K562 (cell line): ENCODE measurements around the gene NDUFB10. TPM values are rescaled to one million over a fixed set of nuclear protein-coding genes. Genes with fewer than 3 reads are reported as not detected.

Experiments used
- ATAC-seq: fragments of 200-7000 bp; cut with Tn5 transposase; 3 replicates; pipeline ENCODE4 v1.9.1; 2020; ENCODE audit warnings: moderate library complexity
- BruUV-seq: library from RNA; stranded (reverse); fragments of 400-500 nt; replicated peaks from 2 replicates; lab custom pipeline; 2021; lab: Mats Ljungman, UMichigan
- CTCF ChIA-PET: fragments of 300-600 bp; formaldehyde crosslinking; extraction: SDS; loops from one replicate; lab custom pipeline; 2021; ENCODE audit warnings: low intra/inter-chr PET ratio; lab: Yijun Ruan, JAX
- POLR2A ChIA-PET: fragments of 300-600, 350-650 bp; sonication (Branson Sonifier 250); formaldehyde crosslinking; extraction: SDS; loops from one replicate; lab custom pipeline; 2021; ENCODE audit warnings: antibody characterized with exemption, inconsistent platforms; lab: Yijun Ruan, JAX
- DNase-seq, 4 experiments: peaks; one replicate each; pipeline versions ENCODE4 v3.0.0 to v3.0.0-alpha.2; 2011 to 2018; ENCODE audit warnings: low spot score in 3 of 4, mixed read lengths in 3 of 4; ENCODE audit errors: extremely low read depth in 1 of 4
- FAIRE-seq: peaks from 2 replicates; lab custom pipeline; 2011; peaks lifted over from hg19 to GRCh38; lab: Jason Lieb, UNC
- H2AFZ ChIP-seq: 2 replicates; pipeline ENCODE4 v1.6.0; 2011; ENCODE audit warnings: low read depth, low read length, control low read depth, inconsistent platforms
- H3K27ac ChIP-seq: fragments of 200-600 bp; 3 replicates; pipeline ENCODE4 v1.8.0; 2011; ENCODE audit warnings: low read depth, mild to moderate bottlenecking, control low read depth, inconsistent platforms, low read length, moderate library complexity, mixed read lengths; ENCODE audit errors: extremely low read depth
- H3K27me3 ChIP-seq, 2 experiments: fragments of 300-600 bp in 1 of 2; 2 replicates in 1 of 2; 3 replicates in 1 of 2; pipeline versions ENCODE4 v1.6.0 to v1.8.0; 2011; ENCODE audit warnings: inconsistent platforms in 2 of 2, low read length in 2 of 2, mild to moderate bottlenecking in 1 of 2, mixed read lengths in 1 of 2, moderate library complexity in 1 of 2; ENCODE audit not compliant: control insufficient read depth in 2 of 2, insufficient read depth in 2 of 2
- H3K36me3 ChIP-seq: fragments of 300-600 bp; 3 replicates; pipeline ENCODE4 v1.8.0; 2011; ENCODE audit warnings: mild to moderate bottlenecking, low read length, inconsistent platforms; ENCODE audit not compliant: control insufficient read depth, insufficient read depth
- H3K4me1 ChIP-seq, 2 experiments: fragments of 200-600 bp in 1 of 2; replicated peaks in 1 of 2; 2 replicates in 1 of 2; 3 replicates in 1 of 2; pipeline versions ENCODE4 v1.5.1 to v1.8.0; 2011; ENCODE audit warnings: inconsistent platforms in 2 of 2, low read length in 2 of 2, mild to moderate bottlenecking in 1 of 2, mixed read lengths in 1 of 2, moderate library complexity in 1 of 2; ENCODE audit not compliant: control insufficient read depth in 2 of 2, insufficient read depth in 2 of 2
- H3K4me2 ChIP-seq: 2 replicates; pipeline ENCODE4 v1.6.1; 2011; ENCODE audit warnings: low read length, control low read depth, inconsistent platforms, mixed read lengths; ENCODE audit not compliant: insufficient read depth
- H3K4me3 ChIP-seq: fragments of 200-600 bp; sonication (generic), shearing (Covaris generic); 2 replicates; pipeline ENCODE4 v1.5.1; 2016; ENCODE audit warnings: control low read depth, inconsistent platforms
- H3K79me2 ChIP-seq: fragments of 200-600 bp; 3 replicates; pipeline ENCODE4 v1.8.0; 2011; ENCODE audit warnings: low read length, inconsistent platforms; ENCODE audit not compliant: control insufficient read depth, insufficient read depth
- H3K9ac ChIP-seq, 2 experiments: 2 replicates each; pipeline versions ENCODE4 v1.6.0 to v1.6.1; 2011; ENCODE audit warnings: low read depth in 2 of 2, low read length in 2 of 2, control low read depth in 1 of 2, inconsistent platforms in 1 of 2, mild to moderate bottlenecking in 1 of 2, mixed read lengths in 1 of 2; ENCODE audit not compliant: insufficient read depth in 1 of 2
- H3K9me1 ChIP-seq: one replicate; pipeline ENCODE4 v1.6.0; 2011; ENCODE audit warnings: inconsistent platforms, mild to moderate bottlenecking, low read length, moderate library complexity; ENCODE audit not compliant: control insufficient read depth, insufficient read depth
- H3K9me3 ChIP-seq: replicated peaks from 2 replicates; pipeline ENCODE4 v1.5.1; 2011; ENCODE audit warnings: low read depth, low read length, inconsistent platforms; ENCODE audit not compliant: control insufficient read depth, insufficient read depth
- H4K20me1 ChIP-seq: replicated peaks from 2 replicates; pipeline ENCODE4 v1.6.1; 2011; ENCODE audit warnings: low read length, inconsistent platforms, mixed read lengths; ENCODE audit not compliant: control insufficient read depth, insufficient read depth
- BRD9 ChIP-seq: fragments of 450-650 bp; IDR thresholded peaks from 2 replicates; pipeline ENCODE4 v1.6.1; 2018; ENCODE audit warnings: low read depth; ENCODE audit not compliant: partially characterized antibody
- FOXK2 ChIP-seq, 2 experiments: fragments of 450-650 bp; IDR thresholded peaks in 1 of 2; conservative IDR thresholded peaks in 1 of 2; 2 replicates each; pipeline ENCODE4 v1.6.1; 2016; ENCODE audit warnings: low read depth in 2 of 2, mild to moderate bottlenecking in 1 of 2
- GATAD2A ChIP-seq: fragments of 450-650 bp; IDR thresholded peaks from 2 replicates; pipeline ENCODE4 v1.6.1; 2017
- MEIS2 ChIP-seq: fragments of 450-650 bp; IDR thresholded peaks from 2 replicates; pipeline ENCODE4 v1.6.1; 2014; ENCODE audit warnings: mild to moderate bottlenecking; ENCODE audit not compliant: partially characterized antibody
- SAP30 ChIP-seq: fragments of 200-600 bp; sonication (generic); IDR thresholded peaks from 2 replicates; pipeline ENCODE4 v1.6.1; 2012; ENCODE audit warnings: borderline replicate concordance, low read depth, mild to moderate bottlenecking, moderate library complexity, low read length, control low read depth, inconsistent platforms; ENCODE audit not compliant: insufficient read depth, poor library complexity, severe bottlenecking
- SLC30A9 ChIP-seq: fragments of 250-450 bp; sonication (Bioruptor Pico); IDR thresholded peaks from 2 replicates; pipeline ENCODE4 v1.8.0; 2022; ENCODE audit warnings: mild to moderate bottlenecking, moderate library complexity
- ZBTB40 ChIP-seq, 2 experiments: fragments of 450-650 bp in 1 of 2; sonication (generic) in 1 of 2; formaldehyde crosslinking in 1 of 2; IDR thresholded peaks; 2 replicates each; pipeline versions ENCODE4 v1.7.1 to v1.9.0; 2016 to 2022; ENCODE audit warnings: inconsistent platforms in 1 of 2, mild to moderate bottlenecking in 1 of 2, missing genetic modification reagents in 1 of 2
- ZFP30 ChIP-seq: fragments of 250-450 bp; sonication (Bioruptor Pico); IDR thresholded peaks from 2 replicates; pipeline ENCODE4 v1.8.0; 2022; ENCODE audit warnings: moderate library complexity, mild to moderate bottlenecking, inconsistent platforms, borderline replicate concordance
- ZNF354B ChIP-seq: fragments of 250-450 bp; sonication (Bioruptor Pico); IDR thresholded peaks from 2 replicates; pipeline ENCODE4 v1.4.0; 2020
- WGBS: fragments of 100-300 bp; shearing (Covaris generic); methylation state at CpG from one replicate; pipeline ENCODE4 v1.1.6; 2016; ENCODE audit warnings: low coverage, mixed read lengths; ENCODE audit not compliant: insufficient coverage; ENCODE audit errors: missing lambda C conversion rate; 5-methylcytosine and 5-hydroxymethylcytosine counted together
- in situ Hi-C: fragments of 300-500 bp; cut with MboI; formaldehyde crosslinking; loops from 4 replicates; pipeline ENCODE4 v1.15.0; 2018; ENCODE audit warnings: inconsistent platforms, mixed read lengths
- intact Hi-C: fragments of 100-400 bp; cut with micrococcal nuclease; formaldehyde crosslinking; loops from 2 replicates; pipeline ENCODE4 v1.14.2; 2022
- polyA plus RNA-seq, 8 experiments: library from polyadenylated mRNA; depleted of rRNA in 4 of 8; stranded (reverse) in 5 of 8; unstranded in 3 of 8; fragments of >200 nt; fragmentation: Nextera tagmentation in 2 of 8; fragmentation: Illumina TruSeq in 1 of 8; extraction: Ambion mirVana in 2 of 8; extraction: Trizol in 1 of 8; gene quantifications; 2 replicates each; pipeline versions ENCODE4 v1.2.1 to v1.2.3, GENCODE V29; 2011 to 2014; ENCODE audit warnings: inconsistent platforms in 1 of 8, missing spikeins in 1 of 8
- total RNA-seq, 7 experiments: library from RNA; depleted of rRNA in 6 of 7; stranded (reverse); fragments of >200 nt in 6 of 7; fragmentation: Illumina TruSeq in 2 of 7; extraction: Trizol in 2 of 7; gene quantifications; 2 replicates each; pipeline versions ENCODE4 v1.2.1 to v1.2.3, GENCODE V29; 2011 to 2021; ENCODE audit warnings: low replicate concordance in 1 of 7

Gene NDUFB10
- total and polyA plus RNA-seq, 9 of the 15 experiments (the other 6 are each of a cell fraction or from before 2014, with no cell fraction given) = 69.3 to 527 (median 161) TPM

GRCh38 chr16:2007081-2007836, 47.9 kb downstream of the NDUFB10 start (continued):
- TF ChIP-seq BRD9 = no peak

- peak overlapping the region; percentile 91 to 99 for H3K9ac ChIP-seq
- no peak overlapping the region for H2AFZ ChIP-seq
- peaks cover 49% of the 10 kb centered on the region; the same call in 2 of the 3 replicates for H3K36me3 ChIP-seq
- peak overlapping the region; percentile 99 for H3K4me3 ChIP-seq
- DNase-seq (peak in 2 of 4 experiments; percentile 46 to 53), FAIRE-seq (no peak), ATAC-seq (peak; percentile 0; the same call in 1 of the 3 replicates)
- in situ Hi-C loops (no loop called here), intact Hi-C loops (loop anchor here (2.0 kb wide), 1 partner anchor 15 kb away; no protein-coding TSS in a partner anchor)
- peaks cover 78% of the 10 kb centered on the region for H3K79me2 ChIP-seq
- CTCF ChIA-PET = no interaction called here
- BruUV-seq = TSS peak; percentile 79
- H3K4me2 ChIP-seq = peak overlapping the region; percentile 93
- H4K20me1 ChIP-seq = peaks cover 46% of the 10 kb centered on the region
- H3K9me3 ChIP-seq = no peaks in the 10 kb centered on the region
- no peaks in the 10 kb centered on the region for H3K27me3 ChIP-seq
- peak overlapping the region; percentile 42; the same call in 2 of the 3 replicates for H3K27ac ChIP-seq
- 11% methylated on average over 15 of the region's 15 CpGs for WGBS
- peaks cover 27 to 75% of the 10 kb centered on the region in 2 experiments for H3K4me1 ChIP-seq
- POLR2A ChIA-PET = interaction anchor here (0.6 to 2.6 kb wide), 4 partner anchors 11 to 147 kb away, joined by 3 to 13 read pairs (median 6); partner anchors contain the start of genes RPS2 and TRAF7
- peaks cover 19% of the 10 kb centered on the region for H3K9me1 ChIP-seq
- TF ChIP-seq ZBTB40 (IDR thresholded peaks at IDR 0.05) = no peak
- no peak for TF ChIP-seq ZBTB40 (CRISPR knock-in tag; IDR thresholded peaks at IDR 0.05)
- no peak for TF ChIP-seq MEIS2
- no peak for TF ChIP-seq GATAD2A
- TF ChIP-seq ZFP30 (CRISPR knock-in tag) = no peak
- no peak for TF ChIP-seq FOXK2 (conservative IDR thresholded peaks at IDR 0.05 in 1 of 2, IDR thresholded peaks at IDR 0.05 in 1 of 2; ENCODE audit: low read depth in 2 of 2)
- no peak for TF ChIP-seq SLC30A9 (CRISPR knock-in tag)
- TF ChIP-seq SAP30 = no peak
- no peak for TF ChIP-seq ZNF354B (CRISPR knock-in tag)
These were observed 48.7 kb downstream of the NDUFB10 start for GRCh38 chr16:2008009-2008526.
